OCI-LY1 (cell line): ENCODE results near the gene TMCC1.
"Not testable (repeated sequence)": the region's sequence is repeated elsewhere in the genome, so short reads cannot be mapped to it uniquely, and the experiment has no call there.

Source experiments
- H2AFZ ChIP-seq: fragments of 200-600 bp; sonication (generic), shearing (Covaris generic); 2 replicates; pipeline ENCODE4 v1.6.0; 2014; ENCODE audit warnings: antibody characterized with exemption, mild to moderate bottlenecking, low read length
- H3F3A ChIP-seq: fragments of 200-600 bp; sonication (generic), shearing (Covaris generic); 2 replicates; pipeline ENCODE4 v1.6.0; 2014; ENCODE audit warnings: mild to moderate bottlenecking, antibody characterized with exemption, low read length, moderate library complexity; ENCODE audit not compliant: insufficient read depth
- H3K27ac ChIP-seq: fragments of 200-600 bp; sonication (generic); 2 replicates; pipeline ENCODE4 v1.5.1; 2014; ENCODE audit warnings: low read length, mixed run types, mild to moderate bottlenecking, low read depth; ENCODE audit not compliant: poor library complexity, severe bottlenecking
- H3K27me3 ChIP-seq: fragments of 200-600 bp; sonication (generic); 2 replicates; pipeline ENCODE4 v1.6.0; 2014; ENCODE audit warnings: antibody characterized with exemption, mild to moderate bottlenecking, low read length, moderate library complexity; ENCODE audit not compliant: insufficient read depth
- H3K36me3 ChIP-seq: fragments of 200-600 bp; sonication (generic); 2 replicates; pipeline ENCODE4 v1.6.1; 2014; ENCODE audit warnings: mild to moderate bottlenecking, antibody characterized with exemption, low read length, moderate library complexity, mixed read lengths; ENCODE audit not compliant: insufficient read depth
- H3K4me1 ChIP-seq: fragments of 200-600 bp; sonication (generic); 2 replicates; pipeline ENCODE4 v1.5.1; 2014; ENCODE audit warnings: mild to moderate bottlenecking, low read length, moderate library complexity; ENCODE audit not compliant: insufficient read depth, severe bottlenecking
- H3K4me2 ChIP-seq: fragments of 200-600 bp; sonication (generic), shearing (Covaris generic); 2 replicates; pipeline ENCODE4 v1.6.1; 2014; ENCODE audit warnings: low read length
- H3K4me3 ChIP-seq: fragments of 200-600 bp; sonication (generic); 2 replicates; pipeline ENCODE4 v1.5.1; 2014; ENCODE audit warnings: low read length, low read depth, mild to moderate bottlenecking, mixed read lengths; ENCODE audit not compliant: poor library complexity, severe bottlenecking
- H3K79me2 ChIP-seq: fragments of 200-600 bp; shearing (Covaris generic); 2 replicates; pipeline ENCODE4 v1.6.1; 2016; ENCODE audit warnings: mixed run types, low read length, mixed read lengths; ENCODE audit not compliant: insufficient read depth
- H3K9ac ChIP-seq: fragments of 200-600 bp; sonication (generic), shearing (Covaris generic); 2 replicates; pipeline ENCODE4 v1.6.1; 2014; ENCODE audit warnings: mild to moderate bottlenecking, low read length, mixed read lengths
- H3K9me2 ChIP-seq: fragments of 200-600 bp; sonication (generic), shearing (Covaris generic); 2 replicates; pipeline ENCODE4 v1.6.1; 2014; ENCODE audit warnings: low read depth, mild to moderate bottlenecking, low read length, mixed read lengths
- H3K9me3 ChIP-seq: fragments of 200-600 bp; shearing (Covaris generic); 2 replicates; pipeline ENCODE4 v1.6.1; 2014; ENCODE audit warnings: low read length, mixed read lengths
- H4K20me1 ChIP-seq: fragments of 200-600 bp; sonication (generic), shearing (Covaris generic); 2 replicates; pipeline ENCODE4 v1.6.0; 2016; ENCODE audit warnings: mild to moderate bottlenecking, low read length; ENCODE audit not compliant: insufficient read depth
- EZH2 ChIP-seq: fragments of 200-600 bp; sonication (generic), shearing (Covaris generic); IDR thresholded peaks from 2 replicates; pipeline ENCODE4 v1.8.0; 2017; ENCODE audit warnings: borderline replicate concordance, mixed run types, mild to moderate bottlenecking, antibody characterized with exemption, low read length, moderate library complexity, mixed read lengths
- TF ChIP-seq, protein P1 (sequence below): fragments of 200-600 bp; sonication (generic), shearing (Covaris generic); IDR thresholded peaks from 2 replicates; pipeline ENCODE4 v1.5.1; 2017; ENCODE audit warnings: mild to moderate bottlenecking, antibody characterized with exemption, low read length, moderate library complexity, mixed read lengths

Gene TMCC1

DNA sequence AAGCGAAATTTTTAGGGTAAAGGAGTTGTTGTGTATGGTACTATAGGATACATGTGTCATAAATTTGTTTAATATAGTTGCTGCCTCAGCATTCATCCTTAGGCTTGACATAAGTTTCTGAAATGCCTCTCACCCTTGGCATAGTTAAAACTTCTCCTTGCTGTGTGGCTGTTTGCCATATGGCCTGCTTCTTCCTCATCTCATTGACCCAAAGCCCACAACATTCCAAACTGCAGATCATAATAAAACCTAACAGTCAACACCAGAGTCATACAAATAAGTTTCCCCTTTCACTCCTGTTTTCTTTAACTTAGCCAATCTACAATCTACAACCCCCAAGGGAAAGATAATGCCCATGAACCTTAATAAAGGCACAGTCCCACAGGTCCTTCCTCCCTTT, 136.6 kb downstream of the TMCC1 start:
- H4K20me1 ChIP-seq = no peaks in the 10 kb centered on the region
- H3K4me2 ChIP-seq = no peak overlapping the region
- no peaks in the 10 kb centered on the region for H3F3A ChIP-seq
- no peak overlapping the region for H3K4me3 ChIP-seq
- H2AFZ ChIP-seq = no peak overlapping the region
- no peaks in the 10 kb centered on the region for H3K9me2 ChIP-seq
- H3K9ac ChIP-seq = no peak overlapping the region
- TF ChIP-seq, protein P1, sequence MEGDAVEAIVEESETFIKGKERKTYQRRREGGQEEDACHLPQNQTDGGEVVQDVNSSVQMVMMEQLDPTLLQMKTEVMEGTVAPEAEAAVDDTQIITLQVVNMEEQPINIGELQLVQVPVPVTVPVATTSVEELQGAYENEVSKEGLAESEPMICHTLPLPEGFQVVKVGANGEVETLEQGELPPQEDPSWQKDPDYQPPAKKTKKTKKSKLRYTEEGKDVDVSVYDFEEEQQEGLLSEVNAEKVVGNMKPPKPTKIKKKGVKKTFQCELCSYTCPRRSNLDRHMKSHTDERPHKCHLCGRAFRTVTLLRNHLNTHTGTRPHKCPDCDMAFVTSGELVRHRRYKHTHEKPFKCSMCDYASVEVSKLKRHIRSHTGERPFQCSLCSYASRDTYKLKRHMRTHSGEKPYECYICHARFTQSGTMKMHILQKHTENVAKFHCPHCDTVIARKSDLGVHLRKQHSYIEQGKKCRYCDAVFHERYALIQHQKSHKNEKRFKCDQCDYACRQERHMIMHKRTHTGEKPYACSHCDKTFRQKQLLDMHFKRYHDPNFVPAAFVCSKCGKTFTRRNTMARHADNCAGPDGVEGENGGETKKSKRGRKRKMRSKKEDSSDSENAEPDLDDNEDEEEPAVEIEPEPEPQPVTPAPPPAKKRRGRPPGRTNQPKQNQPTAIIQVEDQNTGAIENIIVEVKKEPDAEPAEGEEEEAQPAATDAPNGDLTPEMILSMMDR = no peak
- TF ChIP-seq EZH2 = no peak
- H3K36me3 ChIP-seq = peaks cover 16% of the 10 kb centered on the region
- H3K9me3 ChIP-seq = peaks cover 13% of the 10 kb centered on the region; the same call in 1 of the 2 replicates
- no peak overlapping the region for H3K27ac ChIP-seq
- no peaks in the 10 kb centered on the region for H3K27me3 ChIP-seq
- H3K4me1 ChIP-seq = no peaks in the 10 kb centered on the region
- H3K79me2 ChIP-seq = no peaks in the 10 kb centered on the region

DNA sequence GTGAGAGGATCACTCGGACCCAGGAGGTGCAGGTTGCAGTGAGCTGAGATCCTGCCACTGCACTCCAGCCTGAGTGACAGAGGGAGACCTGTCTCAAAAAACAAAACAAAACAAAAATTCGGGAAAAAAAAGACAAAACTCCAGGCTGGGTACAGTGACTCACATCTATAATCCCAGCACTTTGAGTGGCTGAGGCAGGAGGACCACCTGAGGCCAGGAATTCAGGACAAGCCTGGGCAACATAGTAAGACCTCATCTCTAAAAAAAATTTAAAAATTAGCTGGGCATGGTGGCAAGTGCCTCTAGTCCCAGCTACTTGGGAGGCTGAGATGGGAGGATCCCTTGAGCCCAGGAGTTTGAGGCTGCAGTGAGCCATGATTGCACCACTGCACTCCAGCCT, 142.4 kb downstream of the TMCC1 start:
- not testable (repeated sequence) for H3K4me1 ChIP-seq, H3K4me3 ChIP-seq, H2AFZ ChIP-seq, H3K36me3 ChIP-seq, H3K27me3 ChIP-seq, H3K9ac ChIP-seq, H3F3A ChIP-seq, H3K79me2 ChIP-seq, H3K4me2 ChIP-seq, H3K27ac ChIP-seq, H4K20me1 ChIP-seq, H3K9me2 ChIP-seq
- H3K9me3 ChIP-seq = peaks cover 13% of the 10 kb centered on the region; the same call in 1 of the 2 replicates

- TF ChIP-seq, protein P1 = no peak
- no peak for TF ChIP-seq EZH2
- Histone ChIP-seq H3K4me1 (peaks cover 10% of the 10 kb centered on the region), H3K4me3 (no peak overlapping the region), H3K9ac (no peak overlapping the region), H3F3A (no peaks in the 10 kb centered on the region), H3K9me2 (no peaks in the 10 kb centered on the region), H3K27ac (no peak overlapping the region), H3K79me2 (no peaks in the 10 kb centered on the region), H3K9me3 (peaks cover 13% of the 10 kb centered on the region; the same call in 1 of the 2 replicates), H3K4me2 (no peak overlapping the region), H4K20me1 (no peaks in the 10 kb centered on the region; the same call in 1 of the 2 replicates), H2AFZ (no peak overlapping the region), H3K27me3 (no peaks in the 10 kb centered on the region), H3K36me3 (peaks cover 7% of the 10 kb centered on the region; the same call in 1 of the 2 replicates)
Measured at GRCh38 chr3:129749692-129750091, 143.8 kb downstream of the TMCC1 start.

GRCh38 chr3:129747992-129748391, 145.5 kb downstream of the TMCC1 start:
- H3K27me3 ChIP-seq = no peaks in the 10 kb centered on the region
- H3K9me3 ChIP-seq = peaks cover 5% of the 10 kb centered on the region; the same call in 1 of the 2 replicates
- no peaks in the 10 kb centered on the region; the same call in 1 of the 2 replicates for H4K20me1 ChIP-seq
- peaks cover 4% of the 10 kb centered on the region; the same call in 1 of the 2 replicates for H3K36me3 ChIP-seq
- no peaks in the 10 kb centered on the region for H3K9me2 ChIP-seq
- H3K9ac ChIP-seq = no peak overlapping the region
- H3F3A ChIP-seq = no peaks in the 10 kb centered on the region
- peaks cover 10% of the 10 kb centered on the region for H3K4me1 ChIP-seq
- H3K4me3 ChIP-seq = no peak overlapping the region
- H3K79me2 ChIP-seq = no peaks in the 10 kb centered on the region
- no peak overlapping the region for H2AFZ ChIP-seq
- H3K4me2 ChIP-seq = no peak overlapping the region
- no peak overlapping the region for H3K27ac ChIP-seq
- TF ChIP-seq, protein P1 = no peak
- TF ChIP-seq EZH2 = no peak
